ENCODE measurements around the gene OR11L1. TPM values are rescaled to one million over a fixed set of nuclear protein-coding genes. Genes with fewer than 3 reads are reported as not detected.

OR11L1 gene
- polyA plus RNA-seq, 1 experiment, result not detected

DNA sequence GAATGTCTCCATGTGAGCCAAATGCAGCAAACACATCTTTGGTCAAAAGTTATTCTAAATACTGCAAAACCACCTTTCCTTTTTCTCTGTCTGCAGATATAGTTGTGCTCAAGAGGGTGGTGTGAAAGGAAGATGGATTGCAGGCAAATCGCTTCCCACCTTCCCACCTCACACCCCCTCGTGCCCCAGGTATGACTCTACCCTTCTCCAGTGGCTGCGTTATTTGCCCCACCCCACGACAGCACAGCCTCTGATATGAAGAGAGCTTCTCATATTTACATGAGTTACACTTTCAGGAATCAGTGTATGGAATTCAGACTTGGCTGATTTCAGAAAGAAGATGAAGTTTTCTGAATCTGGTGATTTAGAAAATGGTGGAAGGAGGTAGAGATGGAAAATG, 21.1 kb upstream of the OR11L1 start:
- Histone ChIP-seq H3K27ac (ENCODE audit: low read depth, low read length) (no peak overlapping the region), H3K4me3 (ENCODE audit: low read depth, low read length) (no peak overlapping the region), H3K27me3 (ENCODE audit: control insufficient read depth, insufficient read depth, low read length) (no peaks in the 10 kb centered on the region), H3K9me3 (ENCODE audit: control insufficient read depth, insufficient read depth, low read length) (peaks cover 32% of the 10 kb centered on the region)
- ChIA-PET CTCF (no interaction called here), POLR2A (no interaction called here)
- DNase-seq (ENCODE audit: low read depth, low spot score), result no peak
- TF ChIP-seq, protein P1, sequence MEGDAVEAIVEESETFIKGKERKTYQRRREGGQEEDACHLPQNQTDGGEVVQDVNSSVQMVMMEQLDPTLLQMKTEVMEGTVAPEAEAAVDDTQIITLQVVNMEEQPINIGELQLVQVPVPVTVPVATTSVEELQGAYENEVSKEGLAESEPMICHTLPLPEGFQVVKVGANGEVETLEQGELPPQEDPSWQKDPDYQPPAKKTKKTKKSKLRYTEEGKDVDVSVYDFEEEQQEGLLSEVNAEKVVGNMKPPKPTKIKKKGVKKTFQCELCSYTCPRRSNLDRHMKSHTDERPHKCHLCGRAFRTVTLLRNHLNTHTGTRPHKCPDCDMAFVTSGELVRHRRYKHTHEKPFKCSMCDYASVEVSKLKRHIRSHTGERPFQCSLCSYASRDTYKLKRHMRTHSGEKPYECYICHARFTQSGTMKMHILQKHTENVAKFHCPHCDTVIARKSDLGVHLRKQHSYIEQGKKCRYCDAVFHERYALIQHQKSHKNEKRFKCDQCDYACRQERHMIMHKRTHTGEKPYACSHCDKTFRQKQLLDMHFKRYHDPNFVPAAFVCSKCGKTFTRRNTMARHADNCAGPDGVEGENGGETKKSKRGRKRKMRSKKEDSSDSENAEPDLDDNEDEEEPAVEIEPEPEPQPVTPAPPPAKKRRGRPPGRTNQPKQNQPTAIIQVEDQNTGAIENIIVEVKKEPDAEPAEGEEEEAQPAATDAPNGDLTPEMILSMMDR (IDR thresholded peaks at IDR 0.05; ENCODE audit: low read depth, low read length), result no peak

DNA sequence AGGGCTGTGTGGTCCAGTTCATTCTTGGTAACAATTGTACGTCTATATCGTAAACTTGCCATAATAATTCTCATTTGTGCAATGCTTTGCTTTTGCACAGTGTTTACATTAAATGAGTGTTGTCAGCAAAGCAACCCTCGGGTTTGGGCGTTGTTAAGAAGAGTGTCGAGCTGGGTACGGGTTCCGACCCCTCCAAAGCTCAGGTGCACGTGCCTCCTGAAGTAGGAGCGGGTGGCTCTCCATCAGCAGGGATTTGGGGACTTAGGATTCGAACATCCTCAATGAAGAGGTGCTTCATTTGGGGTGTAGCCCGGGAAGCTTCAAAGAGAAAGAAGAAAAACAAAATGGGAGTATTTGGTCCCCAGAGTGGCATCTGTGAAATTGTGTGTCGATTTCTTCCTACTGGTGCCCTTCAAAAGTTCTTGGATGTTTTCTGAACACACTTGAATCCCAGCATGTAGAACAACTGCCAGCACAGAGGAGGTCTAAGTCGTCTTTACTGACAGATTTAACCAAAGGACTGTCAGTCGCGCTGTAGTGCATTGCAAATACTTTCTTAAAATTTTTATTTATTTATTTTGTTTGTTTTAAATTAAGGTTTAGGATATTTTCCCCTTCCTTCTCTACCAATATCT, 16.4 kb upstream of the OR11L1 start:
- no peak overlapping the region for H3K27ac ChIP-seq (ENCODE audit: low read depth, low read length)
- H3K27me3 ChIP-seq (ENCODE audit: control insufficient read depth, insufficient read depth, low read length), result no peaks in the 10 kb centered on the region
- ChIA-PET CTCF (no interaction called here), POLR2A (no interaction called here)
- no peak overlapping the region for H3K4me3 ChIP-seq (ENCODE audit: low read depth, low read length)
- TF ChIP-seq, protein P1 (IDR thresholded peaks at IDR 0.05; ENCODE audit: low read depth, low read length), result no peak
- H3K9me3 ChIP-seq (ENCODE audit: control insufficient read depth, insufficient read depth, low read length), result peaks cover 38% of the 10 kb centered on the region
- no peak for DNase-seq (ENCODE audit: low read depth, low spot score)

DNA sequence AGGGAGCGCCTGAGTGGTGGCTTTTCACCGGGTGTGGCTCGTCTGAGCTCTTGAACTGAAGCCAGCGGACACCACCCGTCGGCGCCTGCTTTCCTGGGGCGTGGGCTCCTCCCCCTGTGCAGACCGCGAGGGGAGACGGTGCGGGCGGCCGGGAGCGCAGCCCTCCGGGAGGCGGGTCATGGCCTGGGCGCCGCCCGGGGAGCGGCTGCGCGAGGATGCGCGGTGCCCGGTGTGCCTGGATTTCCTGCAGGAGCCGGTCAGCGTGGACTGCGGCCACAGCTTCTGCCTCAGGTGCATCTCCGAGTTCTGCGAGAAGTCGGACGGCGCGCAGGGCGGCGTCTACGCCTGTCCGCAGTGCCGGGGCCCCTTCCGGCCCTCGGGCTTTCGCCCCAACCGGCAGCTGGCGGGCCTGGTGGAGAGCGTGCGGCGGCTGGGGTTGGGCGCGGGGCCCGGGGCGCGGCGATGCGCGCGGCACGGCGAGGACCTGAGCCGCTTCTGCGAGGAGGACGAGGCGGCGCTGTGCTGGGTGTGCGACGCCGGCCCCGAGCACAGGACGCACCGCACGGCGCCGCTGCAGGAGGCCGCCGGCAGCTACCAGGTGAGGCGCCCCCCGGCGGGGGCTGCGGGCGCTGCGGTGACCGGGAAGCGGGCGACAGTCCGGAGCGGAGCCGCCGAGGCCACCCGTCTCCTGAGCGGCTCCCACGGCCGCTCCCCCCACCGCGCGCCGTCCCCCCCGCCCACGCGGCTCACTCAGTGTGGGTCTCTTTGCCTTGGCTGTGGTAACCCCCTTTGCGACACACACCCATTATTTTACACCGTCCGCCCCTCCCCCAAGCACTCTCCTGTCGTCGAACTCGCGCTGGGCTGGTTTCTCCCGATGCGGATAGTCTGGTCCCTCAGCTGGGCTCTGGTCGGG, 15.6 kb upstream of the OR11L1 start, which contains the start of gene TRIM58:
Gene TRIM58, plus strand, starts transcription at position 119 of the 916 bp plus-strand sequence. Its CDS starts 60 bp downstream, at position 179.
- TF ChIP-seq, protein P1 (IDR thresholded peaks at IDR 0.05; ENCODE audit: low read depth, low read length), result no peak
- Histone ChIP-seq H3K4me3 (ENCODE audit: low read depth, low read length) (no peak within 1 kb of the TSS), H3K27me3 (ENCODE audit: control insufficient read depth, insufficient read depth, low read length) (no peaks in the 10 kb centered on the region), H3K9me3 (ENCODE audit: control insufficient read depth, insufficient read depth, low read length) (peaks cover 37% of the 10 kb centered on the region), H3K27ac (ENCODE audit: low read depth, low read length) (no peak within 1 kb of the TSS)
- ChIA-PET CTCF (no interaction called here), POLR2A (no interaction called here)
- no peak for DNase-seq (ENCODE audit: low read depth, low spot score)

DNA sequence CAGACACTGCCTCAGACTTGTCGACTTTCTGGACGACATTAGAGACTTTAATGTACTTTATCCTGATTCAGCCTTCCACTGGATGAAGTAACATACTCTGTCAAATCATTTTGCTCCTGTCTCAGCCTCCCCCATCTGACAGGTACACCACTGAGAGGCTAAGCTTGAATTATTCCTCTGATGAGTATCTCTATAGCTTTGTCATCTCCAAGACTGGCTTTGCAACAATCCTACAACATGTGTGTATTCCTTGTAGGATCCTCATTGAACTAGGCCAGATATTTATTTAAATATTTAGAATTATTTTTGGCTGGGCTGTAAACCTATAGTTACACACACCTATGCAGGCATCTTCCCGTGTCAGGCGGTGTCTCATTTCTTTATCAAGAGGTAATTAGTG, 14.2 kb upstream of the OR11L1 start:
- POLR2A ChIA-PET, result no interaction called here
- TF ChIP-seq, protein P1 (IDR thresholded peaks at IDR 0.05; ENCODE audit: low read depth, low read length), result no peak
- no peak for DNase-seq (ENCODE audit: low read depth, low spot score)

More for the DNA sequence above, 14.2 kb upstream of the OR11L1 start:
- Histone ChIP-seq H3K4me3 (ENCODE audit: low read depth, low read length) (no peak overlapping the region), H3K27me3 (ENCODE audit: control insufficient read depth, insufficient read depth, low read length) (no peaks in the 10 kb centered on the region), H3K9me3 (ENCODE audit: control insufficient read depth, insufficient read depth, low read length) (peaks cover 41% of the 10 kb centered on the region), H3K27ac (ENCODE audit: low read depth, low read length) (no peak overlapping the region)
- CTCF ChIA-PET, result no interaction called here
